NCI-H1436 (cell line): Measurements from ENCODE around the gene THSD7A.

ENCODE experiments used
- DNase-seq: peaks from one replicate; lab custom pipeline; 2025; lab: John Stamatoyannopoulos, UW

The THSD7A gene

GRCh38 chr7:11332186-11332864, 499.7 kb downstream of the THSD7A start:
- DNase-seq, result no peak

GRCh38 chr7:11331128-11332102, 500.6 kb downstream of the THSD7A start:
- DNase-seq, result no peak

- DNase-seq, result no peak
Measured at GRCh38 chr7:11330717-11331116, 501.3 kb downstream of the THSD7A start.

GRCh38 chr7:11330208-11330607, 501.8 kb downstream of the THSD7A start:
- DNase-seq, result no peak

- no peak for DNase-seq
Measured at GRCh38 chr7:11329626-11330025, 502.4 kb downstream of the THSD7A start.

- DNase-seq, result no peak
Measured at GRCh38 chr7:11328309-11328708, 503.7 kb downstream of the THSD7A start.

- DNase-seq, result no peak
Measured at GRCh38 chr7:11327633-11328032, 504.4 kb downstream of the THSD7A start.
